Endodermal cell (in vitro differentiated cells): ENCODE data around the gene ALG8. TPM values are rescaled to one million over a fixed set of nuclear protein-coding genes. Genes with fewer than 3 reads are reported as not detected.

Experiments used
- DNase-seq: peaks from one replicate; pipeline ENCODE4 v3.0.0-alpha.2; 2017
- H3K27ac ChIP-seq: 2 replicates; pipeline ENCODE4 v1.5.1; 2013; ENCODE audit warnings: mild to moderate bottlenecking, low read depth, low read length, moderate library complexity
- H3K27me3 ChIP-seq: 2 replicates; pipeline ENCODE4 v1.6.1; 2013; ENCODE audit warnings: mild to moderate bottlenecking, low read length, moderate library complexity; ENCODE audit not compliant: insufficient read depth, control insufficient read depth, poor library complexity, severe bottlenecking
- H3K36me3 ChIP-seq: 2 replicates; pipeline ENCODE4 v1.7.0; 2013; ENCODE audit warnings: mild to moderate bottlenecking, low read length, moderate library complexity; ENCODE audit not compliant: control insufficient read depth, insufficient read depth
- H3K4me1 ChIP-seq: one replicate; pipeline ENCODE4 v1.7.0; 2013; ENCODE audit warnings: low read length; ENCODE audit not compliant: control insufficient read depth, insufficient read depth
- H3K4me3 ChIP-seq: 2 replicates; pipeline ENCODE4 v1.5.1; 2013; ENCODE audit warnings: mild to moderate bottlenecking, low read length, moderate library complexity
- H3K9ac ChIP-seq: 2 replicates; pipeline ENCODE4 v1.6.1; 2013; ENCODE audit warnings: mild to moderate bottlenecking, low read length, moderate library complexity; ENCODE audit not compliant: poor library complexity, severe bottlenecking; ENCODE audit errors: extremely low read depth
- H3K9me3 ChIP-seq: 2 replicates; pipeline ENCODE4 v1.6.1; 2013; ENCODE audit warnings: mild to moderate bottlenecking, low read length, moderate library complexity; ENCODE audit not compliant: control insufficient read depth
- H3K27ac Mint-ChIP-seq: 2 replicates; pipeline ENCODE4 v1.8.0; 2020; ENCODE audit warnings: mixed read lengths
- H3K27me3 Mint-ChIP-seq: 2 replicates; pipeline ENCODE4 v1.8.0; 2021; ENCODE audit warnings: mild to moderate bottlenecking, mixed read lengths; ENCODE audit not compliant: insufficient read depth
- H3K36me3 Mint-ChIP-seq: 2 replicates; pipeline ENCODE4 v1.8.0; 2020; ENCODE audit warnings: low read depth, mixed read lengths
- H3K4me1 Mint-ChIP-seq: 2 replicates; pipeline ENCODE4 v1.8.0; 2020; ENCODE audit warnings: mixed read lengths
- H3K4me3 Mint-ChIP-seq: 2 replicates; pipeline ENCODE4 v1.8.0; 2020; ENCODE audit warnings: mild to moderate bottlenecking, moderate library complexity, mixed read lengths
- H3K9me3 Mint-ChIP-seq: 2 replicates; pipeline ENCODE4 v1.8.0; 2020; ENCODE audit warnings: mild to moderate bottlenecking, mixed read lengths
- CTCF ChIP-seq: fragments of 200-600 bp; sonication (generic); conservative IDR thresholded peaks from 2 replicates; pipeline ENCODE4 v1.5.0; 2021; ENCODE audit warnings: antibody characterized with exemption, mild to moderate bottlenecking
- WGBS, 2 experiments: methylation state at CpG; one replicate each; pipeline versions ENCODE4 v1.1.5 to v1.1.7; 2013; ENCODE audit warnings: missing lambda C conversion rate in 2 of 2, mixed read lengths in 1 of 2; ENCODE audit not compliant: insufficient coverage in 1 of 2, insufficient read length in 1 of 2; 5-methylcytosine and 5-hydroxymethylcytosine counted together
- total RNA-seq, 2 donors: library from RNA; stranded (reverse); fragmentation: NEBNext Ultra II Directional in 1 of 2; extraction: Animal tissue kit (Norgen Biotek cat#: 25700) in 1 of 2; gene quantifications; 2 replicates in 1 of 2; 3 replicates in 1 of 2; pipeline ENCODE4 v1.2.1, GENCODE V29; 2021

Gene ALG8
- total RNA-seq, 2 donors from 2014 or later = 72.1 to 81.4 TPM

GRCh38 chr11:78062671-78063070 lies 76.8 kb downstream of the ALG8 start:
- no peak for DNase-seq

GRCh38 chr11:78061921-78062311 lies 77.5 kb downstream of the ALG8 start:
- Histone ChIP-seq H3K9ac (no peak overlapping the region), H3K4me3 (no peak overlapping the region), H3K9me3 (no peaks in the 10 kb centered on the region), H3K27me3 (no peaks in the 10 kb centered on the region), H3K27ac (no peak overlapping the region), H3K36me3 (no peaks in the 10 kb centered on the region), H3K4me1 (no peaks in the 10 kb centered on the region)
- no peak for TF ChIP-seq CTCF
- DNase-seq = no peak
- no peaks in the 10 kb centered on the region for H3K4me1 Mint-ChIP-seq
- no peak overlapping the region for H3K4me3 Mint-ChIP-seq
- 95 to 100% methylated on average over 2 to 4 of the region's 4 CpGs for WGBS, 2 experiments
- H3K27me3 Mint-ChIP-seq = no peaks in the 10 kb centered on the region
- H3K27ac Mint-ChIP-seq = peak overlapping the region; percentile 30
- peaks cover 5% of the 10 kb centered on the region for H3K36me3 Mint-ChIP-seq
- H3K9me3 Mint-ChIP-seq = no peaks in the 10 kb centered on the region

More at GRCh38 chr11:78062671-78063070, 76.8 kb downstream of the ALG8 start:
- TF ChIP-seq CTCF = no peak
- Mint-ChIP-seq H3K27me3 (no peaks in the 10 kb centered on the region), H3K36me3 (peaks cover 11% of the 10 kb centered on the region), H3K9me3 (no peaks in the 10 kb centered on the region), H3K4me3 (no peak overlapping the region), H3K4me1 (no peaks in the 10 kb centered on the region), H3K27ac (no peak overlapping the region)
- Histone ChIP-seq H3K36me3 (peaks cover 6% of the 10 kb centered on the region), H3K27ac (no peak overlapping the region), H3K9ac (no peak overlapping the region), H3K4me3 (no peak overlapping the region), H3K27me3 (no peaks in the 10 kb centered on the region), H3K9me3 (no peaks in the 10 kb centered on the region), H3K4me1 (no peaks in the 10 kb centered on the region)
- 100% methylated on average over 2 of the region's 2 CpGs; no CpG with 5 or more reads in 1 of the 2 experiments for WGBS, 2 experiments

- Mint-ChIP-seq H3K36me3 (peaks cover under 1% of the 10 kb centered on the region), H3K27ac (peak overlapping the region; percentile 60), H3K27me3 (no peaks in the 10 kb centered on the region), H3K9me3 (no peaks in the 10 kb centered on the region), H3K4me1 (no peaks in the 10 kb centered on the region), H3K4me3 (no peak overlapping the region)
- no peak overlapping the region for H3K9ac ChIP-seq
- no peak for TF ChIP-seq CTCF
- H3K9me3 ChIP-seq = no peaks in the 10 kb centered on the region
- WGBS, 2 experiments = 87 to 93% methylated on average over 3 to 4 of the region's 4 CpGs
- no peaks in the 10 kb centered on the region for H3K27me3 ChIP-seq
- H3K27ac ChIP-seq = no peak overlapping the region
- no peaks in the 10 kb centered on the region for H3K36me3 ChIP-seq
- H3K4me3 ChIP-seq = no peak overlapping the region
- H3K4me1 ChIP-seq = no peaks in the 10 kb centered on the region
- no peak for DNase-seq
Observed at GRCh38 chr11:78061088-78061920, 78.1 kb downstream of the ALG8 start.
